Transverse colon (tissue), 4 donors: ENCODE measurements around the gene CFAP299.

Experiments
- CTCF ChIP-seq, 5 experiments: fragments of 200-600 bp in 3 of 5; fragments of 450-650 bp in 2 of 5; sonication (generic) in 3 of 5; IDR thresholded peaks; 1 replicate in 2 of 5; 2 replicates in 3 of 5; pipeline ENCODE4 v1.5.1; 2016 to 2017; ENCODE audit warnings: antibody characterized with exemption in 5 of 5, inconsistent platforms in 3 of 5, mild to moderate bottlenecking in 2 of 5, moderate library complexity in 1 of 5
- EP300 ChIP-seq: sonication (generic); formaldehyde crosslinking; IDR thresholded peaks from one replicate; pipeline ENCODE4 v1.6.1; 2017; ENCODE audit warnings: antibody characterized with exemption, low read depth
- POLR2A ChIP-seq: fragments of 450-650 bp; IDR thresholded peaks from one replicate; pipeline ENCODE4 v1.6.1; 2016; ENCODE audit warnings: antibody characterized with exemption, mild to moderate bottlenecking, moderate library complexity
- POLR2AphosphoS5 ChIP-seq, 3 donors: sonication (generic); formaldehyde crosslinking; IDR thresholded peaks; one replicate each; pipeline ENCODE4 v1.6.1; 2016; ENCODE audit warnings: antibody characterized with exemption in 3 of 3

- TF ChIP-seq CTCF (IDR thresholded peaks at IDR 0.05): no peak
- no peak for TF ChIP-seq EP300
- no peak for TF ChIP-seq POLR2A
- TF ChIP-seq POLR2AphosphoS5 (IDR thresholded peaks at IDR 0.05): no peak
Measured at GRCh38 chr4:80452768-80453167, 117.2 kb downstream of the CFAP299 start.
